GM10248 (cell line): ENCODE results near the gene TMEM263.
A peak's percentile ranks its signal among the peaks of the same experiment; 100 is the strongest.

Source experiments
- CTCF ChIA-PET: fragments of 300-600 bp; sonication (Branson Sonifier 250); formaldehyde crosslinking; extraction: SDS; loops from one replicate; lab custom pipeline; 2021; ENCODE audit warnings: antibody characterized with exemption; lab: Yijun Ruan, JAX
- POLR2A ChIA-PET: fragments of 350-650 bp; sonication (Branson Sonifier 250); formaldehyde crosslinking; extraction: SDS; loops from one replicate; lab custom pipeline; 2020; ENCODE audit warnings: antibody characterized with exemption; lab: Yijun Ruan, JAX
- DNase-seq: peaks from one replicate; pipeline ENCODE4 v3.0.0; 2012; ENCODE audit errors: extremely low spot score
- TF ChIP-seq, protein P1 (sequence below): IDR thresholded peaks from 2 replicates; pipeline ENCODE4 v1.5.1; 2012; ENCODE audit warnings: mild to moderate bottlenecking, low read depth; ENCODE audit errors: extremely low read depth, missing control alignments, control extremely low read depth

Gene TMEM263

DNA sequence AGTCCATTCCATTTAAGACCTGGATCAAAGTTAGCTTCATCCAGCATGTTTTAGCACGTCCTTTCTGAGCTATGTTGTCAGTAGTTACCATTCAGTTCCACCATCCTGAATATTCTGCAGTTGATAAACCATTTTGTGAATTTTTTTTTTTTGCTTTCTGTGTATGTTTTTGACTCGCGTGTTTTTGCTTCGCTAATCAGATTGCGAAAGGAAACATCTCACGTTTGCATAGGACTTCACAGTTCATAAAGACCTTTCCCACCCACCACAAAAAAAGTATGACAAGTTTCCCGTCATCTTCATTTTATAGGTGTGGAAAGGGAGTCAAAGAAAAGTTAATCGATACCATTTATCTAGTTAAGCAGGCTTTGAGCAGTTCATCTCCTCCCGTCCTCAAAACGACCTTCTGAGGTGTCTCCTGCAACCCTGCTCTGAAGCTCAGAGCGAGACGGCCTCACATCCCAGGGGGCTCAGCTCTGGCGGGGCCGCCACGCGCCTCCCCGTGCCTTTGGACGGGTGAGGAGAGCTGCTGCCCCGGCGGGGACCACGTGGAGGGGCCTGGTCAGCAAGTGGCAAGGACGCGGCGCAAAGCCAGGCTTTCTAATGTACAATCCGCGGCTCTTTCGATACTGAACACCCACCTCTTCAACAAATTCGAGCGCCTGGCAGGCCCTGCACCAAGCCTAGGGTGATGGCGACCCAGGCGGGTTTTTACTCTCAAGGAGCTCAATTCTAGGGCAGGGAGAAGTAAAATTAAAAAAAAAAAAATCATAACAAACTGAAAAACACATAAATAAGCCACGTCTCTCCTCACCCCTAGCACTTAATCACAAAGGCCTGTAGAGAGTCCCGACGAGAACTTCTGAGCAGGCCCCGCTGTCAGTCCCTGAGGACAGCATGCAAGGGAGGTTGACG lies 988 bp upstream of the TMEM263 start:
- CTCF ChIA-PET = interaction anchor here (1.4 kb wide), 1 partner anchor 35 kb away, joined by 4 read pairs; no protein-coding TSS in a partner anchor
- no peak for DNase-seq
- POLR2A ChIA-PET = interaction anchor here (0.6 to 1.7 kb wide), 3 partner anchors 29 to 685 kb away, joined by 4 to 6 read pairs (median 4); no protein-coding TSS in a partner anchor
- TF ChIP-seq, protein P1, sequence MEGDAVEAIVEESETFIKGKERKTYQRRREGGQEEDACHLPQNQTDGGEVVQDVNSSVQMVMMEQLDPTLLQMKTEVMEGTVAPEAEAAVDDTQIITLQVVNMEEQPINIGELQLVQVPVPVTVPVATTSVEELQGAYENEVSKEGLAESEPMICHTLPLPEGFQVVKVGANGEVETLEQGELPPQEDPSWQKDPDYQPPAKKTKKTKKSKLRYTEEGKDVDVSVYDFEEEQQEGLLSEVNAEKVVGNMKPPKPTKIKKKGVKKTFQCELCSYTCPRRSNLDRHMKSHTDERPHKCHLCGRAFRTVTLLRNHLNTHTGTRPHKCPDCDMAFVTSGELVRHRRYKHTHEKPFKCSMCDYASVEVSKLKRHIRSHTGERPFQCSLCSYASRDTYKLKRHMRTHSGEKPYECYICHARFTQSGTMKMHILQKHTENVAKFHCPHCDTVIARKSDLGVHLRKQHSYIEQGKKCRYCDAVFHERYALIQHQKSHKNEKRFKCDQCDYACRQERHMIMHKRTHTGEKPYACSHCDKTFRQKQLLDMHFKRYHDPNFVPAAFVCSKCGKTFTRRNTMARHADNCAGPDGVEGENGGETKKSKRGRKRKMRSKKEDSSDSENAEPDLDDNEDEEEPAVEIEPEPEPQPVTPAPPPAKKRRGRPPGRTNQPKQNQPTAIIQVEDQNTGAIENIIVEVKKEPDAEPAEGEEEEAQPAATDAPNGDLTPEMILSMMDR = no peak

DNA sequence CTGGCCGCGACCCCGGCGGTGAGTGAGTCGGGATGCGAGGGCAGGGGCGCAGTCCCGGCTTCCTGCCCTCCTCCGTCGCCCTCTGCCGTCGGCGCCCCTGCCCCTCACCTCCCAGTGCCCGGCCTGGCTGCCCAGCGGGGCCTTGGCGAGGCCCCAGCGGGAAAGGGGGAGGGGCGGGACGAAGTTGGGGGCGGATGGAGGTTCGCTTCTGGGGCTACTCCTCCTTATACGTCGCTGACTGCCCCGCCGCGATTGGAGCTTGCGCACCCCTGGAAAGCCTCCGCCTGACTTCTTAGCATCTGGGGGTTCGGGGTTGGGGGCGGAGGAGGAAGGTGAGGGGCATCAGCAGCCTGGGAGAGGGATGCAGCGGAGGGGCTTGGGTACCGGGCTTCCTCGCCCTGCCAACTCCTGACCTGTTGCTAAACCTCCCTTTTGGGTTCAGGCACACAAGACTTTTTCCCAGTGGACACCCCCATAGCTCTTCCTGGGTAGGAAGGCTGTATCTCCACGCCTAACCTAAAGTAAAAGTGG lies 406 bp downstream of the TMEM263 start:
- DNase-seq = peak; percentile 73
- CTCF ChIA-PET = interaction anchor here (1.0 to 1.9 kb wide), 3 partner anchors 19 to 599 kb away, joined by 3 to 6 read pairs (median 5); partner anchors contain the start of gene POLR3B
- TF ChIP-seq, protein P1 = peak; percentile 10
- POLR2A ChIA-PET = interaction anchor here (0.7 to 1.7 kb wide), 5 partner anchors 28 to 138 kb away, joined by 3 to 9 read pairs (median 5); partner anchors contain the start of gene MTERF2

DNA sequence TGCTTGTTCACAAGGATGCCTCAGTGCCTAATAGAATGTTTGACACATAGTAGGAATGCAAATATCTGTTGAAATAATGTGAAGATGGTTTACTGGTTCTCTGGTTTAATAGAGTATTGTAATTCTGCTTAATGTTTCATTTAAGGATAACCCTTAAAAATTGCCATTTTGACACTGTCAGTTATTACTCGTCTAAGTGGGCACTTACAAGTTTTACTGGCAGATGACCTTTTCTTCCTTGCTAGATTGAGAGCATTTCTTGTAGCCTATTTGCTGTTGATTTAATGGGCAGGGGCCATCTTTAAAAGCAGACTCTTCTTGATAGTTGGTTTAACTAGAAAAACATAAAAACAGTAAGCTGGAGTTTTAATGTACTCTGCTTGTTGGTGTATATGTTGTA lies 1.9 kb downstream of the TMEM263 start:
- DNase-seq = no peak
- TF ChIP-seq, protein P1 = no peak
- ChIA-PET POLR2A (no interaction called here), CTCF (no interaction called here)

DNA sequence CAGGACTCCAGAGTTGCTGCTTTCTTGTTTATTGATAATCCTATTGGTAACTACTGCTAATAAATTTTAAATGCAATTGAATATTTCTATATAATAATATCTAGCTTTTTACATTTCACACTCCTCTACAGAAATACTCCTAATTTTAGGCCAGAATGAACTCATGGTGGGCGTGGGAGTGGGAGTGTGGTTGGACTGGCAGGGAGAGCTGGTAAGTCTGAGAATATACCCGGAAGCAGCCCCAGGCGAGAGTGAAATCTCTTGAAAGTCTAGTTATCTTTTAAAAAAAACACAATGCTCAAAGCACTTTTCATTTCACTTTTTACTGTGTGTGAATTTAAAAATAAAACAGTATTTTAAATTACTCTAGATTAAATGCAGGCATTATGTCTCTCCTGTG lies 4.7 kb downstream of the TMEM263 start:
- ChIA-PET POLR2A (no interaction called here), CTCF (interaction anchor here (1.4 to 1.9 kb wide), 3 partner anchors 10 to 38 kb away, joined by 3 to 5 read pairs (median 4); no protein-coding TSS in a partner anchor)
- TF ChIP-seq, protein P1 = no peak
- no peak for DNase-seq

DNA sequence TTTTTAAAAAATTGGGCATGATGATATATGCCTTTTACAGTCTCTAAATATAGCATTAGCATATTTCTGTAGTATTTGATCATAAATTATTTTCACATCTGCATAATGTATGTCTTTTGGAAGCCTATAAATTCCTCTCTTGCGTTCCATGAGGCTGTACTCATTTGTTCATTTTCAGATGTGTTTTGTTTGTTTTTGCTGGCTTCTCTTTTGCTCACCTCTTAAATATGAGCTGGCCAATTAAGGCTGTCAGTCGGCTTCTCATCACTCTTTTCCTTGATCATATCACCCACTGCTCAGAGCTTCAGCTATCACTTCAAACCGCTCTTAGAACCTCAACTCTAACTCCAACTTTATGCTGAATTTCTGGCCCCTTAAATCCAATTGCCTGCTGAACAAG lies 6.6 kb downstream of the TMEM263 start:
- ChIA-PET CTCF (no interaction called here), POLR2A (no interaction called here)
- DNase-seq = no peak
- TF ChIP-seq, protein P1 = no peak

DNA sequence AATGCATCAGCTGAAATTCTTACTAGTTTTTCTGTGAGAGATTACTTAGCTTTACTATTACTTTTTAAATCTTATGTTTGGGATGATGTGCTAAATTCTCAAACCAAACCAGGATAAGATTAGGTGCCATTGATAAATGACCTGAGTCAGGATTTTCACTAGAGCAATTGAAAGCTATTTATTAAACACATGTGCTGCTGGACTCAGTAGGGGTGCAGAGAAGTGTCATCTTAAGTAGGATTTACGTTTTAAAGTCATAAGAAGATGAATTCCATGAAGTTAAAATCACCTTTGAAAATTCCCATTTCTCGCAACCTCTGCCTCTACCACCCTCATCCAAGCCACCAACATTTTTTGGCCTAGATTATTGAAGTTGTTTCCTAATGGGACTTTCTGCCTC lies 8.8 kb downstream of the TMEM263 start:
- no peak for DNase-seq
- CTCF ChIA-PET = no interaction called here
- POLR2A ChIA-PET = no interaction called here
- TF ChIP-seq, protein P1 = no peak
